Fibroblast of skin of scalp (primary cell): ENCODE data around the gene CTIF.
A peak's percentile ranks its signal among the peaks of the same experiment; 100 is the strongest.
"Not testable (repeated sequence)": the region's sequence is repeated elsewhere in the genome, so short reads cannot be mapped to it uniquely, and the experiment has no call there.

ENCODE experiments used
- DNase-seq: peaks from one replicate; pipeline ENCODE4 v3.0.0-alpha.2; 2013

The CTIF gene

DNA sequence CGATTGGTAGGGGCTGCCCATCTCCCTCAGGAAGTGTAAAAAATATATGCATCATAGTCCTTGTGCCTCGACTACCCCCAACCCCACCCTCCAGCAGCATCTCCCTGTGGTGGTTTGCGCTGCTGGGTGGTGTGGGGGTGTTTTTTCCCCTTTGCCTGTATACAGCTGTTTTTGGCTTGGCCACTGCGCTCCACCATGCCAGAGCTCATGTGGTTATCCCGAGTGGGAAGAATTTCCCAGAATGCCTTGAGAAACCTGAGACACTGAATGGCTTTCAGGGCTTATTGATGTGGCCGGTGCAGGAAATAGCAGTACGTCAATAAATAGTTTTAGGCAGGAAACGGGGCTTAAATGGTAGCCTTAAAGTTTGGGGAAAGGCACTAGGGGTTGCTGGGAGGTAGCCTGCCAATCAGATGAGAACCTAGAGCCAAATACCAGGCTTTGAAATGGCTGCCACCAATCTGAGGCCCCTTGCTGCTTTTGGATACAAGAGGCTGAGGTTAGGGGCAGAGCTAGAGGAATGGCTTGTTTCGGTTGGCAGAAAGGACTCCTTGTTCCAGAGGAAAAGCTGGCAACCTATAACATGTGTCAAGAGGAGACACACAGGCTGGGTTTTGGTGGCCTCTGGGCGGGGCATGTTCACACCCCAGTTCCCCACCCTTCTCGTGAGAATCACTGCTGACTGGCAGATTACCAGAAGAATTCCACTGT, 267.9 kb downstream of the CTIF start:
- DNase-seq = peak; percentile 59

DNA sequence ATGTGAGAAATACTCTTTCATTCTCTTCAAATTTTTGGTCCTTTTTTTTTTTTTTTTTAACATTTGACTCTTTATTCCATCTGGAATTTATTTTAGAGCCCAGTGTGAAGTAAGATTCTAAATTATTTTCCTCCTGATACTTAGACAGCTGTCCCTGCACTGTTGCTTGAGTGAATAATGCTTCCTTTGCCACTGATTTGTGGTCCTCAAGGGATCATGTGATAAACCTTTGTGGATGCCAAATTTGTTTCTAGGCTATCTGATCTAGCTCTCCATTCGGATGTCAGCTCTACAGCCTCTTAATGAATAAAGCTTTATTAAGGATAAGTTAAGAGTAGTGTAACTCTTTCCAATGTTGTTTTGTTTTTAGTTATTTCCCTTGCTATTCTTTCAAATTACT, 269.6 kb downstream of the CTIF start:
- DNase-seq = peak; percentile 42

GRCh38 chr18:48809365-48809764, 270.5 kb downstream of the CTIF start:
- no peak for DNase-seq

DNA sequence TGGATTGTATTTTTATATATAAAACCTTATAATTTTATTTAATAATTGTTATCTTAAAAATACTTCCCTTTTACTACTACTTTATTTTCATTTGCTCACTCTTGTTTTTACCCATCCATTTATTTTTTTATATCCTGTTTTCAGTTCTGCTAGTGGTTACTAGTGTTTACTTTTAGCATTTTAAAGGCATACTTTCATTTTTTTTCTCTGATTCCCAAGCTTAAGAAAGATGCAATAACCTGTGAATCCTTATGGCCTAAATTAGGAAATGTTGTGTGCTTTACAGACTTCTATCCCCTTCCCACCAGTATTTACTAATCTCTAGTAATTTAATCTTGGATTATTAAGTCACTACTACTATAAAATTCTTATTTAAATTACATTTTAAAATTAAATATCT, 272.0 kb downstream of the CTIF start:
- DNase-seq = no peak

DNA sequence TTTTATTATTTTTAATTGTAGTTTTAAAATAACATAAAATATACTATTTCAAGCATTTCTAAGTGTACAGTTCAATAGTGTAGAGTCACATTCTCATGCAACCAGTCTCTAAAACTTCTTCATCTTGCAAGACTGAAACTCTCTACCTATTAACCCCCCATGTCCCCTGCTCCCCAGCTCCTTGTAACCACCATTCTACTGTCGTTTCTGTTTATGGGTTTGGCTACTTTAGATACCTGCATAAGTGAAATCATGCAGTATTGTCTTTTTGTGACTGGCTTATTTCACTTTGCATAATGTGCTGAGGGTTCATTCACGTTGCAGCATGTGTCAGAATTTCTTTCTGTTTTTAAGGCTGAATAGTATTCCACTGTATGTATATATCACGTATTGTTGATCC, 272.6 kb downstream of the CTIF start:
- DNase-seq = no peak

DNA sequence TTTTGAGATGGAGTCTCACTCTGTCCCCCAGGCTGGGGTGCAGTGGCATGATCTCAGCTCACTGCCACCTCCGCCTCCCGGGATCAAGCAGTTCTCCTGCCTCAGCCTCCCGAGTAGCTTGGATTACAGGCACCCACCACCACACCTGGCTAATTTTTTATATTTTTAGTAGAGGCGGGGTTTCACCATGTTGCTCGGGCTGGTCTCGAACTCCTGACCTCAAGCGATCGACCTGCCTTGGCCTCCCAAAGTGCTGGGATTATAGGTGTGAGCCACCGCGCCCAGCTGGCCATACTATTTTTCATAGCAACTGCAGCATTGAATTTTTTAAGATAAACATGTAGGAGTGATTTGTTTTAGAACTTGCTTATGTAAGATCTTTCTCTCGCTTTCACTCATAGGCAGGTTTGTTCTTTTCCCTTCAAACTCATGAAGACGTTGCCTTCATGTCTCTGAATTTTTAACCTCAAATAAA, 273.2 kb downstream of the CTIF start:
- not testable (repeated sequence) for DNase-seq

- DNase-seq = no peak
These were observed 274.5 kb downstream of the CTIF start for GRCh38 chr18:48813321-48813720.

GRCh38 chr18:48813833-48814489, 275.1 kb downstream of the CTIF start:
- DNase-seq = no peak

DNA sequence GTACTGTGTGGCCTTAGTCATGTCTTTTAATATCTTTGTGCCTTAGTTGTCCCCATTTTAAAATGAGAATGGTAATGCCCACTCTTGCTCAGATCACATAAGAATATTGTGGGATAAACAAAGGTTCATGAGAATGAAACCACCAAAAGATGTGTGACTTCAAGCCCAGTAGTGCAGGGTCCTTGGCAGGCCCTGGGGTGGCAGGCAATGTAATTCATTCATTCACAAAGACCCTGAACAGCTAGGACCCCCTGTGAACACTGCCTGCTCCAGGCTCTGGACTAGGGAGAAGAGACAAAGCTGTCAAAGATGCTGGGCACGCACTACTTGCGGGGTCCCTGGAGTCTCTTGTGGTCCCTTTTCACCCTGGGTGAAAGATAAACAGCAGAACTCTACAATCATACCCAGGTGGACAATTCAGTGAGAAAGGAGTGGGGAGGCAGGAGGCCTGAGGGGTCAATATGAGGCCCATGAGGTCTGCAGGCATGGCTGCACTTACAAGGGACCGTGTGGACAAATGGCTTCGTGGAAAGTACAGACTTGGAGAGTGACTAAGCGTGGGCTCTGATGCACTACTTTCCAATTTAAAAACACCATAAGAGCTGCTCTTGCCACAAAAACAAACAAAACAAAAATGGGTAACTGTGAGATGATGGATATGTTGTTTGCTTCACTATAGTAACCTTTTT, 275.8 kb downstream of the CTIF start:
- no peak for DNase-seq

DNA sequence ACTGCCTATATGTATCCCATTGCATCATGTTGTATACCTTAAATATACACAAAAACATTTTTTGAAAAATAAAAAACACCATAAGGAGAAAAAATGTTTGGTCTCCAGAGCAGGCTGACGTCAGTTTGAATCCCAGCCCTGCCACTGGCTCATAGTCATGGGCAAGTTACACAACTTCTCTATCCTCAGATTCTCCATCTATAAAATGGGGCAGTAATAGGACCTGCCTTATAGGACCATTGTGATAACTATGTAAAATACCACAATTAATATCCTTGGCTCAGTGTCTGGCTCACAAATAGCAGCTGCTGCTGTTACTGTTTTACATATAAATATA, 276.3 kb downstream of the CTIF start:
- DNase-seq = no peak

DNA sequence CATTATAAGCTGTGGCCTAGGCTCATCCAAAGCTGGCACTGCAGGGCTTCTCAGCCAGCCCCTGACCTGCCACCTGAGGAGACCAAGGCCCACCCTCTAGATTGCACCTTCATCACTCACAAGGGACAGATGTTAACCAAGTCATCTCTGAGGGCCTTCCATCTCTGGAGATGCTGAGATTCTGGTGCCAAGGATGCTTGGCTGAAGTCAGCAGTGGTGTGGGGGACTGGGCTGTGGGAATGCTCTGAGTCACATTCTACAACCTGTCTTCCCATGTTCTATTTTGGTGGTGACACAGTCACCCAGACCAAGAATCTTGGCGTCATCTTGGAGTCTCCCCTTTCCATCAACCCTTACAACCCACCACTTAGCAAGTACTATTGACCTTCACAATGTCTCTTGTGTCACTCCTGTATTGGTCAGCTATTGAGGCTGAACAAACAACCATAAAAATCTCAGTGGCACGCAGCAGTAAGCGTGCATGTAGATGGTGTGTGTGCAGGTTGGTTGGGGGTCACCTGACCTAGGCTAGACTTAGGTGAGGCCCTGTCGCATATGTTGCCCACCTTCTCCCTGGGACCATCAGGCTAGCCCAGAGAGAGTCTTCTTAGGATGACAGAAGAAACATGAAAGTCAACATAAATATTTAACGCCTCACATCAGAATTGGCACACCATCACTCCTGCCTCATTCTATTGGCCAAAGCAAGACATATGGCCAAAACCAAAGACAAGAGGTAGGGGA, 276.9 kb downstream of the CTIF start:
- peak; percentile 19 for DNase-seq

DNA sequence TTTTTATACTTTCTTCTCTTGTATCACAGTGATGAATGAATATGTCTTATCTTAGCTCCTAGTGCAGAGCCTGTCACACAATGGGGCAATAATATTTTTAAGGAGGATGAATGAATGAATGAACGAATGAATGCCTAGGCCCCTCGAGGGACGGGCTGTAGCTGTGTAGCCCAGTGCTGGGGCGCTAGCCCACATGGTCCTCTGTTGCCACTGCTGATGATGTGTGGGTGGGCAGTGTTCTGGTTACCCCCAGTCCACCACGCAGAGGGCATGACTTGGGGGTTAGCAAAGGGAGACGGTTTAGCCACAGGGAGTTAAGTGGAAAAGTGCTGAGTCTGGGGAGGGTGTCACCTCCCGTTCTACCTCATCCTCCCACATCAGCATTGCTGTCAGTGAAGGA, 277.7 kb downstream of the CTIF start:
- DNase-seq = no peak

DNA sequence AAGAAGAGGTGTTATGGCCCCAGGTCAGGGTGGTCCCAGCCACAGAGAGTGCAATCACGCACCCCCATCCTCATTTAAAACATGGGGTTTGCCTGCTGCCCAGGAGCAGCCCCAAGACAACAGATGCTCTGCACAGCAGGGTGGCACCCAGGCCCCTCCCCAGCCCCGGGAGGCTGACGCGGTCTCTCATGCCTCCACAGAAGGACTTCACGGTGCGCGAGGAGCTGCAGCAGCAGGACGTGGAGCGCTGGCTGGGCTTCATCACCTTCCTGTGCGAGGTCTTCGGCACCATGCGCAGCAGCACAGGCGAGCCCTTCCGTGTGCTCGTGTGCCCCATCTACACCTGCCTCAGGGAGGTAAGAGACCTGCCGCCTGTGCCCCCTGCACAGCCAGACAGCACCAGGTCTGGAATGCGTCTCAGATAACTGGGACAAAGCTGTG, 278.2 kb downstream of the CTIF start:
- no peak for DNase-seq

DNA sequence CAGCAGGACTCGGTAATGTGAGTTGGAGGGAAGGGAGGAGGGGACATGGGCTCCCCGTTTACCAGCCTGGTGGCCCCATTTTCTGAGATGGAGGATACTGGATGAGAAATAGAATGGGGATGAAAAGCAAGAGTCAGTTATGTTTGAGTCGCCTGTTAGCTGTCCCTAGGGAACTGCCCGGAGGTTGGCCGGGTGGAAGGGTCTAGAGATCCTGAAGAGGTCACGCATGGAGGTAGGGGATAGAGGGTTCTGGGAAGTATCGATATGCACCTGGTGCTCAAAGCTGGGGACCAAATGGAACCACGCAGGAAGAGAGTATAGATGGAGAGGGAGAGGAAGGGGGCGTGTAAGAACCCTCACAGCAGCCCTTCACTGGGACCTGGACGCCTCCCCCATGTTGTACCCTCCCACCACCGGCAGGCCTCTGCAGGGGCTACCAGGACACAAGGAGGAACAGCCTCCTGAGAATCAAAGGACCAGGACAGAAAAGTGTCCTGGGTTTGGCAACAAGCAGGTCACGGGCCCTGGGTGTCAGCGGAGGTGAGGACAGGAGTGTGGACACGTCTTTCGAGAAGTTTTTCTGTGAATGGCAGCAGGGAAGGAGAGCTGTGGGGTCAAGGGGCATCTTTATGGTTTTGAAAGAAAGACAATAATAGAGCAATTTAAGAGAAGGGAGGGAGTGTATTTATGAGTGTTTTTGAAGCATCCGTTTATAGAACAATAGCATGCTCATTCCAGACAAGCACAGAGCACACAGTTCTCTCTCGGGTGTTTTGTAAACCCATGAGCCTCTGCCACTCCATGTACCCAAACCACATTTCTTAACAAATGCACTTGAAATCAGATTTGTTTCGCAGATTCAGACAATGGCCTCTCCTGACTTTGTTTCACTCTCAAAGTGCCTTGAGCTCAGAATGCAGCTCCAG, 279.8 kb downstream of the CTIF start:
- no peak for DNase-seq

- DNase-seq = no peak
These were observed 280.4 kb downstream of the CTIF start for GRCh38 chr18:48819276-48819675.

DNA sequence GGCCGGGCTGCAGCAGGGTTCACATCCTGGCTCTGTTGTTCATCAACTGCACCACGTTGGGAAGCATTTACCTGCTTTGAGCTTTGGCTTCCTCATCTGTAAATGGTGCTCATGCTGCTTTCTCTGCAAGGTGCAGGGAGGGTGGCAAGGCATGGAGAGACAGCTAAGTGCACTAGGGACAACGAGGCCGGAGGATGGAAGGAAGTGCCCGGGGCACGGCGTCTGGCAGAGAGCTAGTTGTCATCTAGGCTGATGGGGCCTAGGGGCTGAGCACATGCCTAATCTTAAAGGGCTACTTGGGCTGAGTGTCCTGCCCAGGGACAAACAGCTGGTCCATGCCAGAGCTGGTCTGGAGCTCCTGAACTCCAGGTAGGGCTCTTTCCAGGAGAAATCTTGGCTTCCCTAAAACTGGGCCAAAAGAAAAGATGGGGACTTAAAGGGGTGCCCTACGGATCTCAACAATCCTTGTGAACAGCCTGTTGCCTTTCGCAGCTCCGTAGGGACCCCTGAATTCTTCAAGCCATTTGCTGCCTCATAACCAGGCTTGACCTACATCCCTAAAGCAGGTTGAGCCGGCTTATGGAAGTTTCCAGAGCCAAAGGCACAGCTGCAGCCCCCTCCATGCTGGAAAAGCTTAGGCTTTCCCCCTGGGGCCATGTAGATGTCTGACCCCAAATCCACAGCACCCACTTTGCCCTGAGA, 281.1 kb downstream of the CTIF start:
- no peak for DNase-seq

GRCh38 chr18:48820483-48821250, 281.8 kb downstream of the CTIF start:
- DNase-seq = no peak

GRCh38 chr18:48821251-48821590, 282.4 kb downstream of the CTIF start:
- no peak for DNase-seq

- no peak for DNase-seq
These were observed 283.0 kb downstream of the CTIF start for GRCh38 chr18:48821845-48822244.

GRCh38 chr18:48824231-48824970, 285.6 kb downstream of the CTIF start:
- DNase-seq = no peak
